ENCODE results near the gene TAPT1. TPM values are rescaled to one million over a fixed set of nuclear protein-coding genes. Genes with fewer than 3 reads are reported as not detected.

Gene TAPT1
- total RNA-seq, 1 experiment from 2014 or later = 11.1 TPM

- Histone ChIP-seq H3K4me2 (ENCODE audit: insufficient read depth, insufficient read length, low read length) (no peak overlapping the region), H3K79me2 (ENCODE audit: insufficient read depth, low read length) (no peaks in the 10 kb centered on the region), H3T11ph (ENCODE audit: low read length) (no peak overlapping the region), H2BK20ac (ENCODE audit: low read depth, low read length, poor library complexity, severe bottlenecking) (no peak overlapping the region), H3K9me3 (ENCODE audit: control insufficient read depth, low read depth, low read length) (no peaks in the 10 kb centered on the region), H3K27me3 (ENCODE audit: insufficient read depth, low read length) (no peaks in the 10 kb centered on the region), H2BK5ac (ENCODE audit: insufficient read length, low read length) (no peak overlapping the region), H3K9ac (ENCODE audit: extremely low read depth, insufficient read length, low read length) (no peak overlapping the region), H2AFZ (ENCODE audit: low read length) (no peak overlapping the region), H4K5ac (ENCODE audit: insufficient read length, low read depth, low read length) (no peak overlapping the region), H2BK12ac (ENCODE audit: insufficient read length, low read depth, low read length) (no peak overlapping the region), H4K91ac (ENCODE audit: insufficient read length, low read depth, low read length) (no peak overlapping the region), H4K20me1 (ENCODE audit: control insufficient read depth, insufficient read depth, insufficient read length) (no peaks in the 10 kb centered on the region), H3K79me1 (ENCODE audit: insufficient read depth, low read depth, low read length, poor library complexity, severe bottlenecking) (no peaks in the 10 kb centered on the region), H2BK120ac (ENCODE audit: low read depth, low read length, poor library complexity, severe bottlenecking) (no peak overlapping the region), H3K18ac (ENCODE audit: insufficient read length, low read depth, low read length) (no peak overlapping the region), H3K14ac (ENCODE audit: insufficient read depth, low read length) (peak overlapping the region; percentile 60; the same call in 1 of the 2 replicates), H3K23me2 (ENCODE audit: insufficient read length, low read depth, low read length, poor library complexity, severe bottlenecking) (no peaks in the 10 kb centered on the region), H3K23ac (ENCODE audit: insufficient read length, low read depth, low read length) (no peak overlapping the region), H4K8ac (replicated peaks; ENCODE audit: insufficient read length, low read depth, low read length) (no peak overlapping the region), H2AK5ac (ENCODE audit: insufficient read length, low read length) (no peak overlapping the region), H3K56ac (ENCODE audit: insufficient read length, low read depth, low read length) (no peak overlapping the region), H3K4ac (ENCODE audit: low read depth, low read length) (no peak overlapping the region), H3K4me1 (ENCODE audit: insufficient read depth, low read length) (peaks cover 2% of the 10 kb centered on the region; the same call in 1 of the 2 replicates), H2BK15ac (ENCODE audit: low read depth, low read length) (no peak overlapping the region), H3K27ac (ENCODE audit: insufficient read length, low read depth, low read length) (no peak overlapping the region)
- Mint-ChIP-seq H3K27me3 (ENCODE audit: low read depth) (no peaks in the 10 kb centered on the region), H3K4me1 (peaks cover 16 to 18% of the 10 kb centered on the region in 2 experiments), H3K27ac (peak overlapping the region in 1 of 3 experiments; percentile 14; a peak in 1 of 7 replicates), H3K4me3 (no peak overlapping the region), H3K9me3 (no peaks in the 10 kb centered on the region), H3K36me3 (ENCODE audit: insufficient read depth in 1 of 3, low read depth in 3 of 3) (no peaks in the 10 kb centered on the region)
- WGBS (ENCODE audit: extremely low coverage, insufficient read length, low lambda C conversion rate) = no CpG with 5 or more reads among the region's 5 CpGs
- no peak for DNase-seq
- no peak for TF ChIP-seq CTCF (conservative IDR thresholded peaks at IDR 0.05)
Observed at GRCh38 chr4:16206301-16206700, 20.0 kb downstream of the TAPT1 start.
